HL-60/S4 treated with retinoic acid at 250 ng/mL for 4 days and 3 days (cell line): ENCODE data around the gene TEX14.

Source experiments
- in situ Hi-C: fragments of 300-500 bp; cut with MboI; formaldehyde crosslinking; loops from 2 replicates; pipeline ENCODE4 v1.7.0; 2022; ENCODE audit warnings: low sequenced_read_pairs

Gene TEX14, protein sequence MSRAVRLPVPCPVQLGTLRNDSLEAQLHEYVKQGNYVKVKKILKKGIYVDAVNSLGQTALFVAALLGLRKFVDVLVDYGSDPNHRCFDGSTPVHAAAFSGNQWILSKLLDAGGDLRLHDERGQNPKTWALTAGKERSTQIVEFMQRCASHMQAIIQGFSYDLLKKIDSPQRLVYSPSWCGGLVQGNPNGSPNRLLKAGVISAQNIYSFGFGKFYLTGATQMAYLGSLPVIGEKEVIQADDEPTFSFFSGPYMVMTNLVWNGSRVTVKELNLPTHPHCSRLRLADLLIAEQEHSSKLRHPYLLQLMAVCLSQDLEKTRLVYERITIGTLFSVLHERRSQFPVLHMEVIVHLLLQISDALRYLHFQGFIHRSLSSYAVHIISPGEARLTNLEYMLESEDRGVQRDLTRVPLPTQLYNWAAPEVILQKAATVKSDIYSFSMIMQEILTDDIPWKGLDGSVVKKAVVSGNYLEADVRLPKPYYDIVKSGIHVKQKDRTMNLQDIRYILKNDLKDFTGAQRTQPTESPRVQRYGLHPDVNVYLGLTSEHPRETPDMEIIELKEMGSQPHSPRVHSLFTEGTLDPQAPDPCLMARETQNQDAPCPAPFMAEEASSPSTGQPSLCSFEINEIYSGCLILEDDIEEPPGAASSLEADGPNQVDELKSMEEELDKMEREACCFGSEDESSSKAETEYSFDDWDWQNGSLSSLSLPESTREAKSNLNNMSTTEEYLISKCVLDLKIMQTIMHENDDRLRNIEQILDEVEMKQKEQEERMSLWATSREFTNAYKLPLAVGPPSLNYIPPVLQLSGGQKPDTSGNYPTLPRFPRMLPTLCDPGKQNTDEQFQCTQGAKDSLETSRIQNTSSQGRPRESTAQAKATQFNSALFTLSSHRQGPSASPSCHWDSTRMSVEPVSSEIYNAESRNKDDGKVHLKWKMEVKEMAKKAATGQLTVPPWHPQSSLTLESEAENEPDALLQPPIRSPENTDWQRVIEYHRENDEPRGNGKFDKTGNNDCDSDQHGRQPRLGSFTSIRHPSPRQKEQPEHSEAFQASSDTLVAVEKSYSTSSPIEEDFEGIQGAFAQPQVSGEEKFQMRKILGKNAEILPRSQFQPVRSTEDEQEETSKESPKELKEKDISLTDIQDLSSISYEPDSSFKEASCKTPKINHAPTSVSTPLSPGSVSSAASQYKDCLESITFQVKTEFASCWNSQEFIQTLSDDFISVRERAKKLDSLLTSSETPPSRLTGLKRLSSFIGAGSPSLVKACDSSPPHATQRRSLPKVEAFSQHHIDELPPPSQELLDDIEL (N-terminal part only)

DNA sequence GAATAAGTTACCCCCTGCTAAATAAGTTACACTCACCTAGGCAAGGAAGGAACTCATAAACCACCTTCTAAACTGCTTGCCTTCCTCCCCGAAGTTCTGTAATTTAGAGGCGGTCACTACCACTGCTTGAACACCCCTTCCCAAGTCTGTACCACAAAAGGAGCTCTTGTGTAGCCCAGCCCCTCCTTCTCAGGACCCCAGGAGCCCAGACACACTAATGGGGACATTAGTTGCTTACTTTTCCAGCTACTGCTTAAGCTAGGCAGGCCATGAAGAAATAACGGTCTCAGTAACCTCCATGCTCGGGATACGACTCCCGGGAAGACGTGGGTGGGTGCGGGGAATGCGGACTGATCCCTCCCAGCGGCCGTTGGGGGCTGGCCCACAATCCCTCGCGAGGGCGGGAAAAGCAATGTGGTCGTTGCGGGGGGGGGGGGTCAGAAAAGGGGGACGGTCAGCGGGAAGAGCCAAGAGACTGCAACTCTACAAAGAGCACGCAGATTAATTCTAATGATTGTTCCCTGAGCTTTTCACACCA, at the start of gene TEX14:
Gene TEX14 (minus strand): TSS at position 345 of the 538 bp plus-strand sequence. CDS start 40,044 bp downstream, outside the sequence.
- in situ Hi-C loops: no loop called here

DNA sequence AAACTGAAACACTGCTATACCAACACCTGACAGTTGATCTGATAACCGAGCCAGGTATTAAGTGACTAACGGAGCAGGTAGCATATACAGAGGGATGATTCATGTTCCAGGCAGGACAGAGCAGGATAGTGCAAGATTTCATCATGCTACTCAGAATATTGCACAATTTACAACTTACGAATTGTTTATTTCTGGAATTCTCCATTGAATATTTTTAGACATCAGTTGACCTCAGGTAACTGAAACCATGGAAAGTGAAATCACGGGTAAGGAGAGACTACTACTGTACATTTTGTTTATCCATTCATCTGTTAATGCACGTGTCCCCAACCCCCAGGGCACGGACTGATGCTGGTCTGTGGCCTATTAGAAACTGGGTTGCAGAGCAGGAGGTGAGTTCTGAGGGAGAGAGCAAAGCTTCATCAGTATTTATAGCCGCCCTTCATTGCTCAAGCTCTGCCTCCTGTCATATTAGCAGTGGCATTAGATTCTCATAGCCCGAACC, 49.3 kb upstream of the TEX14 start:
- in situ Hi-C loops: no loop called here

DNA sequence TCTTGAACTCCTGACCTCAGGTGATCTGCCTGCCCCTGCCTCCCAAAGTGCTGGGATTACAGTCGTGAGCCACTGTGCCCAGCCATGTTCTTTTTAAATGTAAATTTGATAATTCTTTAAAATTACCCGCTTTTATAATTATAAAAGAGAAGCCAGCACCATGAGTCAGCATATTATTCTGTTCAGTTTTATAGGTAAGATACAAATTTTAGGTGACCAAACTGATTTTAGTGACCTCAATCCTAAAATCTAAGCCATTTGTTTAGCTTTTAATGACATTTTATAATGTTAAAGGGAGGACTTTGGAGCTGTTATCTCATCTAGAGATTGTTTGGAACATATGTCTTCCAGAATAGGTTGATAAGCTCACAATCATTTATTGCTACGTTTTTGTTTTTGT, 43.0 kb upstream of the TEX14 start:
- in situ Hi-C loops: no loop called here

DNA sequence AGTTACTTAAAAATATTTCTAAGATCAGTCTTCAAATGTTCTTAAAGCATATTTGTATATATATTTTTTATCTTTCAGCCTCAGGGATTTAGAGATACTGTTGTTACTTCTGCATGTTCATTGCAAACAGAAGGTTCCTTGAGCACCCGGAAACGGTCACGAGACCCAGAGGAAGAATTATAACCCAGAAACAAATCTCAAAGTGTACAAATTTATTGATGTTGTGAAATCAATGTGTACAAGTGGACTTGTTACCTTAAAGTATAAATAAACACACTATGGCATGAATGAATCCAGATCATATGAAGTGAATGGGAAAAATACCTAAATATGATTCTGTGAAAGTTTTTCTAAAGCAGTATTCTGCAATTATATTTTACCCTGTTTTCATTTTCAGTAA, 42.2 kb upstream of the TEX14 start:
- in situ Hi-C loops: no loop called here

DNA sequence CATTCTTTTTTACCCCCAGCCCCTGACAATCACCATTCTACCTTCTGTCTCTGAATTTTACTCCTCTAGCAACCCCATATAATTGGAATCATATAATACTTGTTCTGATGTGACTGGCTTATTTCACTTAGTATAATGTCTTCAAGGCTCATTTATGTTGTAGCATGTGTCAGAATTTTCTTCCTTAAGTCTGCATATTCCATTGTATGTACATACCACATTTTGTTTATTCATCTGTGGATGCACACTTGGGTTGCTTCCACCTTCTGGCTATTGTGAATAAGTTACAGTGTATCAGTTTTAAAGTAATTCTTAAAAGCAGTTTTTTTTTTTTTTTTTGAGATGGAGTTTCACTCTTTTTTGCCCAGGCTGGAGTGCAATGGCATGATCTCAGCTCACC, 39.1 kb upstream of the TEX14 start:
- in situ Hi-C loops: no loop called here

DNA sequence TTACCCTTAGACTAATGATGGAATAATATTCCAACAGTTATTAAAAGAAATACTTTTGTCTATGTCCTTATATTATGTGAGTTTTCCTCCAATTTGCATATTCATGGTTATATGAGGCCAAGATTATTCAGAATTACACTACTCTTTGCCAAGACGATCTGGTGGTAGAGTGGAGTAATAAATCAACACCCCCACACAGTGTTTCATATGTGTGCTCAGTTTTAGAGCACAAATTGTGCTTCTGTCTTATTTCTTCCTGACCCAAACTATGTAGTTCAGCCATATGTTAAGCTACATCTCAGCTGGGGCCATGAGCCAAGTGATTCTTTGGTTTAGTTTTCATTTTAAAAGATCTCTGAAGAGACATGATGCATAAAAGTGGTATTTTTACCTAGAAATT, 37.0 kb upstream of the TEX14 start:
- in situ Hi-C loops: no loop called here

DNA sequence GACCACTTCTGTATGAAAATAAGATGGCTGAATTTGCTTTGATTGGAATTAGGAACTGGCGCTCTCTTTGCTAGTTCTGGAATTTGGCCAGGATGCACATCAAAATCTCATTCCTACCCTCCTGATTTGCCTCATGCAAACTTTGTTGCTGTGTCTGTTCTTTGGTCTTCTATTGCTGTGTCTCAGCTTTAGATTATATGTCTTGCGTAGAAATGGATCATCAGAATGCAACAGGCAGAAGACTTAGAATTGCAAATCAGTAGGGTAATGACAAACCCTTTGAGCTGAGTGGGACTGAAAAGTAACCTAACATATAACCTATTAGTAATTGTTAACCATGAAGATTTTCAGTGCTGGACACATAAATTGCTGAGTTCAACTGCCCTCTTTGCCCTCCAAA, 30.9 kb upstream of the TEX14 start:
- in situ Hi-C loops: no loop called here

DNA sequence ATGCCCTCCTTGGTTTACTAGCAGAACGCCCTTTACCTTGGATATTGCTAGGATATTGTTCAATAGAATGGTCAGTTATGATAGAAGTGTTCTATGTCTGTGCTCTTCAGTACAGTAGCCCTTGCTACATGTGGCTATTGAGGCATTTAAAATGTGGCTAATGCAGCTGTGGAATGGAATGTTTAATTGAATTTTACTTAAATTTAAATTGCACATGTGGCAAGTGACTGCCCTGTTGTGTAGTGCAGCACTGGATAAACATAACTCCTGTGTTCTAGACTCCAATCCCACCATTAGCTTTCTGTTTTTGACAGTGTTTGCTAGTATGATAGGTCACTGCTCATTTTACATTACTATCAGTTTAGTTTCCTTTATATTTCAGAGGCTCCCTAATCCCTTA, 30.4 kb upstream of the TEX14 start:
- in situ Hi-C loops: no loop called here

DNA sequence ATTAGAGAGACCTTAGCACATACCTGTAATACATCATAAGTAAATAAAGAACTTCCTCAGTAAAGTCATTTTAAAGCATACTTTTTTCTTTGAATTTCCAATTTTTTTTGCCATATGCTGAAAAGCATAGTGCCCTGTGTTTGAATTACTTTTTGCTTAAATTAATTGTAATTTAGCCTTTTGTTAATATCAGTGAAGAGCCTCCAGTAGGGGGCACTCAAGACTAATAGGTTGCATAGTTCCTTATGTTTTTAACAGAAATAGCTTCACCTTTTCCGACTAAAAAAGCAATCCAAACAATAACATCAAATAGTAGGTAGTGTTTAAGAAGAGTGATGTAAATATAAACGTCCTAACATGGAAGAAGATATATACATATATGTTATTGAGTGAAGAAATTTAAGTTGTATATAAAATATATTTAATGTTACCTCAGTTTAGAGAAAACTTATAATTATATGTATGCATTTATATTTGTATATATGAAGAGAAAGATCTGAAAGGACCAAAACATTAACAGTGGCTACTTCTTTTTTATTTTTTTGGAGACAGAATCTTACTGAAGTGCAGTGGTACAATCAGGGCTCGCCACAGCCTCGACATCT, 19.2 kb upstream of the TEX14 start:
- in situ Hi-C loops: loop anchor here (10.0 kb wide), 1 partner anchor 284 kb away; no protein-coding TSS in a partner anchor

DNA sequence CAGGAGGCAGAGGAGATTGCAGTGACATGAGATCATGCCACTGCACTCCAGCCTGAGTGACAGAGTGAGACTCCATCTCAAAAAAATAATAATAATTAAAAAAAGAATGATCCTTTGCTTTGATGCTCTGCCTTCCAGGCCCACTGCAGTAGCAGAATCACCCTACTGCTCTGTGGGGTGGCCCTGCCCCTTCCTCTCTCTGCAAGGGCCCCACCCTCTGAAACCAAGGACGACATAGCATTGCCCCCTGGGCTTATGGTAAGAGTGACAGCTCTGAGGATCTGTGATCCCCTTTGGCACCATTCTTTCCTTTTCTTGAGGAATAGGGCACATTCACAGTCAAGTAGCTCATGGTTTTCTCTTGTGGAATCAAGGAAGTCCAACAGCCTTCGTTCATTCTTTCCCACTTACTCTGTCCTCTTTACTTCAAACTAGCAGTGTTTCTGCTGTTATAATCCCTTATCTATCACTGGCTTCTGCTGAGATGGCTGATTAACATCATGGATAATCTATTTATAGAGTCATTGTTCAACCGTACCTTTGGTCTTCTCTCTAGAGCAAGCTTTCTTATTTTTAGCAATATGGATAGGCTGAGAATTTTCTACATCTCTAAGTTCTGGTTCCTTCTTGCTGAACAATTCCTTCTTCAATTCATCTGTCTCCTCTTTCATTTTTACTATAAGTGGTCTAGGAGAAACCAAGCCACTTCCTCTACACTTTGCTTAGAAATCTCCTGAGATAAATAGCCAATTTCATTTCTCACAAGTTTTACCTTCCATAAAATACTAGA, 14.7 kb upstream of the TEX14 start:
- in situ Hi-C loops: loop anchor here (10.0 kb wide), 1 partner anchor 58 kb away; no protein-coding TSS in a partner anchor

DNA sequence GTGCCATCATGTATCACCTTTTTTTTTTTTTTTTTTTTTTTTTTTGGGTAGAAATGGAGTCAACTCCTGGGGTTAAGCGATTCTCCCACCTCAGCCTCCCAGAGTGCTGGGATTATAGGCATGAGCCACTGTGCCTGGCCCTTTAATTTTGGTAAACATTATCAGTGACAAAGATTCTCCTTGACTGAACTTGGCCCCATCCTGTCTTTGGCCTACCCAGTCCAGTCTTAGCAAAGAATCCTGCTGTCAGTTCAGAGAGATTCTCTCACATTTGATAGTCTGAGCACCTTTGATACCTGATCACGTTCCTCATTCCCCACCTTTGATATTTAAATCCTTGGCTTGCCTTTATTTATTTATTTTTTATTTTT, 12.1 kb upstream of the TEX14 start:
- in situ Hi-C loops: loop anchor here (10.0 kb wide), 1 partner anchor 61 kb away; no protein-coding TSS in a partner anchor

DNA sequence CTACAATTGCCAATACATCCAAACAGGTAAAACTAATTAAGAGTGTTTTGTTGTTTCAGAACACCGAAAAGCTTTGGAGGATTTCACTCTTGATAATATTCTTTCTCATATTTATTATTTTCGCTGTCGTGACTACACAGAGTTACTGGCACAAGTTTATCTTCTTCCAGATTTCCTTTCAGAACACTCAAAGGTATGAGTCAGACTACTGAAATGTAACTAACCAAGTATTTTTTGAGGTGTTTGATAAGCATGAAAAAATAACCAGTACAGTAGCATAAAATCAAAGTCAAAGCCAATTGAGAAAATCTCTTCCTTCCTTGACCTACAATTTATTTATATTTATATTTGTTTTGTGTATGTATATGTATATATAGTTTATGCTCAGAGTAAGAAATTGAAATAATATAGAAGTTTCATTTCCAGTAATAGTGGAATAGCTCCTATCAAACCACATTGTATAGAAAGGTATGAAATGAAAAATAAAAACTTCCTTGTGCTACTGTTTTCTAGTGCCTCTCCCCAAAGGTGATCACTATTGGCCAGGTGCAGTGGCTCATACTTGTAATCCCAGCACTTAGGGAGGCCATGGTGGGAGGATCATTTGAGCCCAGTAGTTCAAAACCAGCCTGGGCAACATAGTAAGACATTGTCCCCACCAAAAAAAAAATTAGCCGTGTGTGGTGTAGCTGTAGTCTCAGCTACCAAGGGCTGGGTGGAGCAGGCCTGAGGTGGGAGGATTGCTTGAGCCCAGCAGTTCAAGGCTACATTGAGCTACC, 11.5 kb upstream of the TEX14 start:
- in situ Hi-C loops: loop anchor here (10.0 kb wide), 1 partner anchor 61 kb away; no protein-coding TSS in a partner anchor

DNA sequence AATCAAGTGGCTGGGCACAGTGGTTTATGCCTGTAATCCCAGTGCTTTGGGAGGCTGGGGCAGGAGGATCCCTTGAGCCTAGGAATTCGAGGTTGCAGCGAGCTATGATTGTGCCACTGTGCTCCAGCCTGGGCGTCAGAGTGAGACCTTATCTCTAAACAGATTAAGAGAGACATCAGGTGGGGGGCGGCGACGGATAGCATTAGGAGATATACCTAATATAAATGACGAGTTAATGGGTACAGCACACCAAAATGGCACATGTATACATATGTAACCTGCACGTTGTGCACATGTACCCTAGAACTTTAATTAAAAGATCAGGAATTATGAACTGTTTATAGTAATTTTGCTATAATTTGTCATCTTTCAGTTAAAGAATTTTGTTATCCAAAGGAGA, 10.9 kb upstream of the TEX14 start:
- in situ Hi-C loops: loop anchor here (10.0 kb wide), 1 partner anchor 62 kb away; no protein-coding TSS in a partner anchor

DNA sequence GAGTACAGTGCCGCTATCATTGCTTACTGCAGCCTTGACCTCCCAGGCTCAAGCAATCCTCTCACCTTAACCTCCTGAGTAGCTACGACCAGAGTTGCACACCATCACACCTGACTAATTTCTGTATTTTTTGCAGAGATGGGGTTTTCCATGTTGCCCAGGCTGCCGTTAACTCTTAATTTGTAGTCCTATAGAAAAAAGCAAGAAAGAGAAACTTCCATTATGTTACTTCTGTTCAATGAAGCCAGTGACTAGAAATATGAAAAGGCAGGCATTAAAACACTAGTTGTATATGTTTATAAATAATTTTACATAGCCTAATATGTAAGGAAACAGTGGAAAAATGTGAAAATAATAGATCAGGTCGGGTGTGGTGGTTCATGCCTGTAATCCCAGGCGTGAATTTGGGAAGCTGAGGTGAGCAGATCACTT, 10.2 kb upstream of the TEX14 start:
- in situ Hi-C loops: loop anchor here (10.0 kb wide), 1 partner anchor 63 kb away; no protein-coding TSS in a partner anchor

DNA sequence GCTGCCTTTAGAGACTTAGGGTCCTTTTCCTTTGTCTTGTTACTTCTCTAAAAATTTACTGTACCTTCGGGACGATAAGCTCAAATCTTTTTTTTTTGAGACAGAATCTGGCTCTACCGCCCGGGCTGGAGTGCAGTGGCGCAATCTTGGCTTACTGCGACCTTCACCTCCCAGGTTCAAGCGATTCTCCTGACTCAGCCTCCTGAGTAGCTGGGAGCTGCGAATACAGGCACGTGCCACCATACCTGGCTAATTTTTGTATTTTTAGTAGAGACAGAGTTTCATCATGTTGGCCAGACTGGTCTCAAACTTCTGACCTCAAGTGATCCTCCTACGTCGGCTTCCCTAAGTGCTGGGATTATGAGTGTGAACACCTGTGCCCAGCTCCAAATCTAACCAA, 7.9 kb upstream of the TEX14 start:
- in situ Hi-C loops: loop anchor here (10.0 kb wide), 1 partner anchor 65 kb away; no protein-coding TSS in a partner anchor

DNA sequence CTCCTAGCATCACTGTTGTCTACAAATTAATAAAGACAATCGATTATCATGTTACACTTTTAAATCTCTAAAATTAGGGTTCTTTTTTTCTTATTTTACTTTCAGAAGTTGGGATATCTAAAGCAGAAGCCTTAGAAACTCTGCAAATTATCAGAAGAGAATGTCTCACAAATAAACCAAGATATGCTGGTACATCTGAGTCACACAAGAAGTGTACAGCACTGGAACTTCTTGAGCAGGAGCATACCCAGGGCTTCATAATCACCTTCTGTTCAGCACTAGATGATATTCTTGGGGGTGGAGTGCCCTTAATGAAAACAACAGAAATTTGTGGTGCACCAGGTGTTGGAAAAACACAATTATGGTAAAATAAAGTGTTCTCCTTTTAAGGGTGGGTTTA, 3.0 kb upstream of the TEX14 start:
- in situ Hi-C loops: no loop called here

DNA sequence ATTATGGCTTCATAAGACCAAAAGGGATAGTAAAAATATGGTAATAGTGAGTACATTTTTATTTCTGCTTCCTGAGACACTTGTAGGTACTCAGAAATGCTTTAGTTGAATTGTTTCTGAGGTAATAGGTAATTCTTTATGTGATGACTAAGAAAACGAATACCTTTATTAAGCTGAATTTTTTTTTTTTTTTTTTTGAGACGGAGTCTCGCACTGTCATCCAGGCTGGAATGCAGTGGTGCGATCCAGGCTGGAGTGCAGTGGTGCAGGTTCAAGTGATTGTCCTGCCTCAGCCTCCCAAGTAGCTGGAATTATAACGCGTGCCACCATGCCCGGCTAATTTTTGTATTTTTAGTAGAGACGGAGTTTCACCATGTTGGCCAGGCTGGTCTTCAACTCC, 2.5 kb upstream of the TEX14 start:
- in situ Hi-C loops: no loop called here

DNA sequence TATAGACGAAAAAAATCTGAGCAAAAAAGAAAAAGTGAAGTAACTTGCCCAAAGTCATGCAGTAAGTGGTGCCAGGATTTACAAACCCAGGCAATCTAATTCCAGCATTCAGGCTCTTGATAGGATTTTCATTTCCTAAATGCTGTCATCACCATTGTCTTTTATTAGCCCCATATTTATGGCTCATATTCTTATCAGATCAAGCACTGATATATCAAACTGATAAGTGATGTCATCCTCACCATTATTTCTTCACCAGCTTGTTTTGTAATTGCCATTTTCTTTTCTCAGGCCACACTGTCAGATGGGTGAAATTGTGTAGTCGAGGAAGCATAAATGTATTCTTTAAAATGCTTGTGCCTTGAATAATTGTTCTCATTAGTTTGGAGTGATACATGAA, 1.9 kb upstream of the TEX14 start:
- in situ Hi-C loops: no loop called here
